ENCODE results near the gene SMTNL2. TPM values are rescaled to one million over a fixed set of nuclear protein-coding genes. Genes with fewer than 3 reads are reported as not detected.
"Not testable (repeated sequence)": the region's sequence is repeated elsewhere in the genome, so short reads cannot be mapped to it uniquely, and the experiment has no call there.

Gene SMTNL2
- total and polyA plus RNA-seq, 2 donors (not counting 1 experiment from before 2014, with no cell fraction given): 0.17 to 0.99 TPM

- H3K4me3 ChIP-seq (replicated peaks in 1 of 4; ENCODE audit: control extremely low read depth in 1 of 4, insufficient read depth in 1 of 4, low read depth in 3 of 4, low read length in 4 of 4): no peak overlapping the region
- no peak for DNase-seq (ENCODE audit: low read depth in 2 of 2)
- no peak overlapping the region for H3K27ac ChIP-seq (ENCODE audit: insufficient read depth, low read length)
- TF ChIP-seq EZH2 (IDR thresholded peaks at IDR 0.05; ENCODE audit: low read length, missing control alignments): no peak
- TF ChIP-seq CTCF (conservative IDR thresholded peaks at IDR 0.05 in 1 of 2, IDR thresholded peaks at IDR 0.05 in 1 of 2; ENCODE audit: low read depth in 1 of 2, low read length in 2 of 2): no peak
- H3K9ac ChIP-seq (ENCODE audit: insufficient read depth, low read length): no peak overlapping the region
- H3K9me3 ChIP-seq (ENCODE audit: control insufficient read depth, insufficient read depth, low read depth, low read length): no peaks in the 10 kb centered on the region
- H3K4me1 ChIP-seq (ENCODE audit: control insufficient read depth, extremely low read depth, insufficient read depth, low read length): no peaks in the 10 kb centered on the region
- H2AFZ ChIP-seq (ENCODE audit: low read length): no peak overlapping the region
- no peaks in the 10 kb centered on the region for H3K36me3 ChIP-seq (ENCODE audit: control insufficient read depth, insufficient read depth, low read length)
- peaks cover 14% of the 10 kb centered on the region for H3K27me3 ChIP-seq (ENCODE audit: control insufficient read depth, insufficient read depth, low read length)
- no peak overlapping the region for H3K4me2 ChIP-seq (ENCODE audit: extremely low read depth, insufficient read depth, low read length)
- H4K20me1 ChIP-seq (ENCODE audit: control insufficient read depth, extremely low read depth, insufficient read depth, low read length): no peaks in the 10 kb centered on the region
- no peaks in the 10 kb centered on the region for H3K79me2 ChIP-seq (ENCODE audit: control insufficient read depth, insufficient read depth, low read length)
Observed at GRCh38 chr17:4588898-4589625, 4.7 kb downstream of the SMTNL2 start.

DNA sequence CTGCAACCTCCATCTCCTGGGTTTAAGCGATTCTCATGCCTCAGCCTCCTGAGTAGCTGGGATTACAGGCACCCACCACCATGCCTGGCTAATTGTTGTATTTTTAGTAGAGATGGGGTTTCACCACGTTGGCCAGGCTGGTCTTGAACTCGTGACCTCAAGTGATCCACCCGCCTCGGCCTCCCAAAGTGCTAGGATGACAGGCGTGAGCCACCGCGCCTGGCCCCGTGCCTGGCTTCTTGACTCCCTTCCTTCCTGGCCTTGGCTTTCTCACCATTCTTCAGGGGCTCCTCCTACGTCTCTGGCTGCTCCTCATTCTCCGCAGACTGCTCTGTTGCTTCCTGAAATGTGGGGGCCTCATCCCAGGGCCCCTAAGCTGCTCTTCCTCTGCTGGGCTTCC, 5.7 kb downstream of the SMTNL2 start:
- H2AFZ ChIP-seq (ENCODE audit: low read length); H3K36me3 ChIP-seq (ENCODE audit: control insufficient read depth, insufficient read depth, low read length); H3K9me3 ChIP-seq (ENCODE audit: control insufficient read depth, insufficient read depth, low read depth, low read length); H4K20me1 ChIP-seq (ENCODE audit: control insufficient read depth, extremely low read depth, insufficient read depth, low read length); H3K4me1 ChIP-seq (ENCODE audit: control insufficient read depth, extremely low read depth, insufficient read depth, low read length); H3K4me3 ChIP-seq (replicated peaks in 1 of 4; ENCODE audit: control extremely low read depth in 1 of 4, insufficient read depth in 1 of 4, low read depth in 3 of 4, low read length in 4 of 4); H3K9ac ChIP-seq (ENCODE audit: insufficient read depth, low read length); H3K79me2 ChIP-seq (ENCODE audit: control insufficient read depth, insufficient read depth, low read length); H3K4me2 ChIP-seq (ENCODE audit: extremely low read depth, insufficient read depth, low read length); H3K27ac ChIP-seq (ENCODE audit: insufficient read depth, low read length); DNase-seq (ENCODE audit: low read depth in 2 of 2): not testable (repeated sequence)
- peaks cover 11% of the 10 kb centered on the region for H3K27me3 ChIP-seq (ENCODE audit: control insufficient read depth, insufficient read depth, low read length)

- H3K4me1 ChIP-seq (ENCODE audit: control insufficient read depth, extremely low read depth, insufficient read depth, low read length): no peaks in the 10 kb centered on the region
- no peak for DNase-seq (ENCODE audit: low read depth in 2 of 2)
- no peaks in the 10 kb centered on the region for H3K36me3 ChIP-seq (ENCODE audit: control insufficient read depth, insufficient read depth, low read length)
- no peaks in the 10 kb centered on the region for H3K9me3 ChIP-seq (ENCODE audit: control insufficient read depth, insufficient read depth, low read depth, low read length)
- H2AFZ ChIP-seq (ENCODE audit: low read length): no peak overlapping the region
- H3K4me3 ChIP-seq (replicated peaks in 1 of 4; ENCODE audit: control extremely low read depth in 1 of 4, insufficient read depth in 1 of 4, low read depth in 3 of 4, low read length in 4 of 4): no peak overlapping the region
- TF ChIP-seq EZH2 (IDR thresholded peaks at IDR 0.05; ENCODE audit: low read length, missing control alignments) (no peak), CTCF (conservative IDR thresholded peaks at IDR 0.05 in 1 of 2, IDR thresholded peaks at IDR 0.05 in 1 of 2; ENCODE audit: low read depth in 1 of 2, low read length in 2 of 2) (no peak)
- no peak overlapping the region for H3K9ac ChIP-seq (ENCODE audit: insufficient read depth, low read length)
- no peaks in the 10 kb centered on the region for H4K20me1 ChIP-seq (ENCODE audit: control insufficient read depth, extremely low read depth, insufficient read depth, low read length)
- no peaks in the 10 kb centered on the region for H3K79me2 ChIP-seq (ENCODE audit: control insufficient read depth, insufficient read depth, low read length)
- no peak overlapping the region for H3K27ac ChIP-seq (ENCODE audit: insufficient read depth, low read length)
- H3K4me2 ChIP-seq (ENCODE audit: extremely low read depth, insufficient read depth, low read length): no peak overlapping the region
- H3K27me3 ChIP-seq (ENCODE audit: control insufficient read depth, insufficient read depth, low read length): peaks cover 4% of the 10 kb centered on the region
Observed at GRCh38 chr17:4590981-4591453, 6.7 kb downstream of the SMTNL2 start.
